K562 (cell line): Measurements from ENCODE around the gene NIPBL.

ENCODE experiments used
- HNRNPUL1 ChIP-seq: fragments of 200-400 bp; formaldehyde crosslinking; IDR thresholded peaks from 2 replicates; pipeline ENCODE4 v1.6.1; 2017; ENCODE audit warnings: low read length
- MED1 ChIP-seq: sonication (generic); formaldehyde crosslinking; IDR thresholded peaks from 2 replicates; pipeline ENCODE4 v1.8.1; 2023; ENCODE audit warnings: missing genetic modification reagents, borderline replicate concordance
- POLR2AphosphoS5 ChIP-seq: IDR thresholded peaks from 2 replicates; pipeline ENCODE4 v1.6.1; 2011; ENCODE audit warnings: mild to moderate bottlenecking, low read depth, low read length, moderate library complexity; ENCODE audit not compliant: control insufficient read depth, insufficient read depth
- SMARCA5 ChIP-seq: fragments of 450-650 bp; IDR thresholded peaks from 2 replicates; pipeline ENCODE4 v1.6.1; 2016
- TF ChIP-seq, protein P1 (sequence below), 3 experiments: IDR thresholded peaks in 2 of 3; conservative IDR thresholded peaks in 1 of 3; 2 replicates each; pipeline ENCODE4 v1.5.1; 2011 to 2012; ENCODE audit warnings: low read length in 3 of 3, mild to moderate bottlenecking in 3 of 3, control low read depth in 2 of 3, improper control_type of control experiment in 1 of 3, inconsistent platforms in 1 of 3, low read depth in 1 of 3, mixed read lengths in 1 of 3, moderate library complexity in 1 of 3; ENCODE audit not compliant: insufficient read depth in 2 of 3
- TF ChIP-seq, protein P2 (sequence below), 3 experiments: fragments of 200-800 bp in 1 of 3; sonication (Bioruptor generic) in 1 of 3; sonication (generic) in 1 of 3; formaldehyde crosslinking in 1 of 3; IDR thresholded peaks; 2 replicates each; pipeline versions ENCODE4 v1.6.1 to v1.8.0; 2016 to 2022; ENCODE audit warnings: mild to moderate bottlenecking in 2 of 3, missing compliant biosample characterization in 2 of 3, missing genetic modification characterization in 2 of 3, missing genetic modification reagents in 1 of 3

DNA sequence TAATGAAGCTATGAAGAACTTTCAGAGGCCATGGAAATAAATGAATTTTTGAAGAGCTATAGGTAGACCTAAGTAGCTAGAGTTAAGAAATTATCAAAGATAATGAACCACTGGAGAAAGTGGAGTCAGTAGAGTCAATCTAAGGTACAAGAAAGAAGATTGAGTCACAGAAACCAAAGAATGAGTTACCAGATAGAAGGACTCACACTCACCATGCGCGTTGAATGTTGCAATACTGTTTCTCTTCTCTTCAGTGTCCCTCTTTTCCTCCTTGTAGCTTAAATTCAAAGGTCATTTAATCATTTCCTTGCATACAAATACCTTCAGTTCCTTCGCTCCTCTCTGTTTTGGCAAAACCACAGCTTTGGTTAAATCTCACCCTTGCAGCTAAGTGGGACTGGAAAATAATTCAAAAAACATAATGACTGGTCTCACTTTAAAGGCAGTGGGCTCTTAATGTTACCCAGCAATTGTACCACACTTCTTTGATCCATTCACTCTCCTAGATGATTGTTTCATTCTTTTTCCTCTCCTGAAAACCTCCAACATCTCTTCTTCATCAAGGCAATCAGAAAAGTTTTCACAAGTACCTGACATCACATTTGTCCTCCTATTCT lies 58.3 kb downstream of the NIPBL start:
- no peak for TF ChIP-seq MED1 (CRISPR knock-in tag)
- TF ChIP-seq, protein P1, sequence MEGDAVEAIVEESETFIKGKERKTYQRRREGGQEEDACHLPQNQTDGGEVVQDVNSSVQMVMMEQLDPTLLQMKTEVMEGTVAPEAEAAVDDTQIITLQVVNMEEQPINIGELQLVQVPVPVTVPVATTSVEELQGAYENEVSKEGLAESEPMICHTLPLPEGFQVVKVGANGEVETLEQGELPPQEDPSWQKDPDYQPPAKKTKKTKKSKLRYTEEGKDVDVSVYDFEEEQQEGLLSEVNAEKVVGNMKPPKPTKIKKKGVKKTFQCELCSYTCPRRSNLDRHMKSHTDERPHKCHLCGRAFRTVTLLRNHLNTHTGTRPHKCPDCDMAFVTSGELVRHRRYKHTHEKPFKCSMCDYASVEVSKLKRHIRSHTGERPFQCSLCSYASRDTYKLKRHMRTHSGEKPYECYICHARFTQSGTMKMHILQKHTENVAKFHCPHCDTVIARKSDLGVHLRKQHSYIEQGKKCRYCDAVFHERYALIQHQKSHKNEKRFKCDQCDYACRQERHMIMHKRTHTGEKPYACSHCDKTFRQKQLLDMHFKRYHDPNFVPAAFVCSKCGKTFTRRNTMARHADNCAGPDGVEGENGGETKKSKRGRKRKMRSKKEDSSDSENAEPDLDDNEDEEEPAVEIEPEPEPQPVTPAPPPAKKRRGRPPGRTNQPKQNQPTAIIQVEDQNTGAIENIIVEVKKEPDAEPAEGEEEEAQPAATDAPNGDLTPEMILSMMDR (IDR thresholded peaks at IDR 0.05 in 2 of 3, conservative IDR thresholded peaks at IDR 0.05 in 1 of 3; ENCODE audit: insufficient read depth in 2 of 3, low read depth in 1 of 3, low read length in 3 of 3): no peak
- no peak for TF ChIP-seq HNRNPUL1
- no peak for TF ChIP-seq SMARCA5
- TF ChIP-seq, protein P2, sequence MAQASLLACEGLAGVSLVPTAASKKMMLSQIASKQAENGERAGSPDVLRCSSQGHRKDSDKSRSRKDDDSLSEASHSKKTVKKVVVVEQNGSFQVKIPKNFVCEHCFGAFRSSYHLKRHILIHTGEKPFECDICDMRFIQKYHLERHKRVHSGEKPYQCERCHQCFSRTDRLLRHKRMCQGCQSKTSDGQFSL (CRISPR knock-in tag; IDR thresholded peaks at IDR 0.05): no peak
- TF ChIP-seq, protein P2 (tag; IDR thresholded peaks at IDR 0.05): no peak
- TF ChIP-seq POLR2AphosphoS5: no peak
